Endodermal cell (in vitro differentiated cells): ENCODE results near the gene CAPN11. TPM values are rescaled to one million over a fixed set of nuclear protein-coding genes. Genes with fewer than 3 reads are reported as not detected.
"Not testable (repeated sequence)": the region's sequence is repeated elsewhere in the genome, so short reads cannot be mapped to it uniquely, and the experiment has no call there.

Source experiments
- DNase-seq: peaks from one replicate; pipeline ENCODE4 v3.0.0-alpha.2; 2017
- H3K27ac ChIP-seq: 2 replicates; pipeline ENCODE4 v1.5.1; 2013; ENCODE audit warnings: mild to moderate bottlenecking, low read depth, low read length, moderate library complexity
- H3K27me3 ChIP-seq: 2 replicates; pipeline ENCODE4 v1.6.1; 2013; ENCODE audit warnings: mild to moderate bottlenecking, low read length, moderate library complexity; ENCODE audit not compliant: insufficient read depth, control insufficient read depth, poor library complexity, severe bottlenecking
- H3K36me3 ChIP-seq: 2 replicates; pipeline ENCODE4 v1.7.0; 2013; ENCODE audit warnings: mild to moderate bottlenecking, low read length, moderate library complexity; ENCODE audit not compliant: control insufficient read depth, insufficient read depth
- H3K4me1 ChIP-seq: one replicate; pipeline ENCODE4 v1.7.0; 2013; ENCODE audit warnings: low read length; ENCODE audit not compliant: control insufficient read depth, insufficient read depth
- H3K4me3 ChIP-seq: 2 replicates; pipeline ENCODE4 v1.5.1; 2013; ENCODE audit warnings: mild to moderate bottlenecking, low read length, moderate library complexity
- H3K9ac ChIP-seq: 2 replicates; pipeline ENCODE4 v1.6.1; 2013; ENCODE audit warnings: mild to moderate bottlenecking, low read length, moderate library complexity; ENCODE audit not compliant: poor library complexity, severe bottlenecking; ENCODE audit errors: extremely low read depth
- H3K9me3 ChIP-seq: 2 replicates; pipeline ENCODE4 v1.6.1; 2013; ENCODE audit warnings: mild to moderate bottlenecking, low read length, moderate library complexity; ENCODE audit not compliant: control insufficient read depth
- H3K27ac Mint-ChIP-seq: 2 replicates; pipeline ENCODE4 v1.8.0; 2020; ENCODE audit warnings: mixed read lengths
- H3K27me3 Mint-ChIP-seq: 2 replicates; pipeline ENCODE4 v1.8.0; 2021; ENCODE audit warnings: mild to moderate bottlenecking, mixed read lengths; ENCODE audit not compliant: insufficient read depth
- H3K36me3 Mint-ChIP-seq: 2 replicates; pipeline ENCODE4 v1.8.0; 2020; ENCODE audit warnings: low read depth, mixed read lengths
- H3K4me1 Mint-ChIP-seq: 2 replicates; pipeline ENCODE4 v1.8.0; 2020; ENCODE audit warnings: mixed read lengths
- H3K4me3 Mint-ChIP-seq: 2 replicates; pipeline ENCODE4 v1.8.0; 2020; ENCODE audit warnings: mild to moderate bottlenecking, moderate library complexity, mixed read lengths
- H3K9me3 Mint-ChIP-seq: 2 replicates; pipeline ENCODE4 v1.8.0; 2020; ENCODE audit warnings: mild to moderate bottlenecking, mixed read lengths
- WGBS, 2 experiments: methylation state at CpG; one replicate each; pipeline versions ENCODE4 v1.1.5 to v1.1.7; 2013; ENCODE audit warnings: missing lambda C conversion rate in 2 of 2, mixed read lengths in 1 of 2; ENCODE audit not compliant: insufficient coverage in 1 of 2, insufficient read length in 1 of 2; 5-methylcytosine and 5-hydroxymethylcytosine counted together
- total RNA-seq, 2 donors: library from RNA; stranded (reverse); fragmentation: NEBNext Ultra II Directional in 1 of 2; extraction: Animal tissue kit (Norgen Biotek cat#: 25700) in 1 of 2; gene quantifications; 2 replicates in 1 of 2; 3 replicates in 1 of 2; pipeline ENCODE4 v1.2.1, GENCODE V29; 2021
- TF ChIP-seq, protein P1 (sequence below): fragments of 200-600 bp; sonication (generic); conservative IDR thresholded peaks from 2 replicates; pipeline ENCODE4 v1.5.0; 2021; ENCODE audit warnings: antibody characterized with exemption, mild to moderate bottlenecking

CAPN11 gene
- total RNA-seq, 2 donors from 2014 or later: 0.53 to 1.2 TPM

DNA sequence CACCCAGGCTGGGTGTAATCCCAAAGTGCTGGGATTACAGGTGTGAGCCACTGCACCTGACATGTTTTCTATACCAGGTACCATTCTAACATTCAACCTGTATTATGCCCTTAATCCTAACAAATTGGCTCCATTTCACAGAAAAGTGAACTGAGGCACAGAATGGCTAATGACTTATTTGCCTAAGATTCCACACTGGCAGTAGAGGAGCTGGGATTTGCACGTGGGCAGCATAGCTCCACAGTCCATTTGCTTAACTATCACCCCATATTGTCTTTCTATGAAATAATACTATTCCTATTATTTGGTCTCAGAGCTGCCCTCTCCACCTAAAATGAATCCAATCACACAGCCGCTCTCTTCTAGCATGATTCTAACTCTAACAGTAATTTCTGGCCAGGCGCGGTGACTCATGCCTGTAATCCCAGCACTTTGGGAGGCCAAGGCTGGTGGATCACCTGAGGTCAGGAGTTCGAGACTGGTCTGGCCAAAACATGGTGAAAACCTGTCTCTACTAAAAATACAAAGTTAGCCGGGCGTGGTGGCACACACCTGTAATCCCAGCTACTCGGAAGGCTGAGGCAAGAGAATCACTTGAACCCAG is 34.8 kb downstream of the CAPN11 start:
- no peak overlapping the region for H3K4me3 ChIP-seq
- Mint-ChIP-seq H3K4me3 (no peak overlapping the region), H3K36me3 (no peaks in the 10 kb centered on the region), H3K9me3 (no peaks in the 10 kb centered on the region), H3K4me1 (peaks cover 15% of the 10 kb centered on the region), H3K27me3 (no peaks in the 10 kb centered on the region), H3K27ac (no peak overlapping the region)
- no peaks in the 10 kb centered on the region for H3K4me1 ChIP-seq
- H3K27me3 ChIP-seq: no peaks in the 10 kb centered on the region
- TF ChIP-seq, protein P1, sequence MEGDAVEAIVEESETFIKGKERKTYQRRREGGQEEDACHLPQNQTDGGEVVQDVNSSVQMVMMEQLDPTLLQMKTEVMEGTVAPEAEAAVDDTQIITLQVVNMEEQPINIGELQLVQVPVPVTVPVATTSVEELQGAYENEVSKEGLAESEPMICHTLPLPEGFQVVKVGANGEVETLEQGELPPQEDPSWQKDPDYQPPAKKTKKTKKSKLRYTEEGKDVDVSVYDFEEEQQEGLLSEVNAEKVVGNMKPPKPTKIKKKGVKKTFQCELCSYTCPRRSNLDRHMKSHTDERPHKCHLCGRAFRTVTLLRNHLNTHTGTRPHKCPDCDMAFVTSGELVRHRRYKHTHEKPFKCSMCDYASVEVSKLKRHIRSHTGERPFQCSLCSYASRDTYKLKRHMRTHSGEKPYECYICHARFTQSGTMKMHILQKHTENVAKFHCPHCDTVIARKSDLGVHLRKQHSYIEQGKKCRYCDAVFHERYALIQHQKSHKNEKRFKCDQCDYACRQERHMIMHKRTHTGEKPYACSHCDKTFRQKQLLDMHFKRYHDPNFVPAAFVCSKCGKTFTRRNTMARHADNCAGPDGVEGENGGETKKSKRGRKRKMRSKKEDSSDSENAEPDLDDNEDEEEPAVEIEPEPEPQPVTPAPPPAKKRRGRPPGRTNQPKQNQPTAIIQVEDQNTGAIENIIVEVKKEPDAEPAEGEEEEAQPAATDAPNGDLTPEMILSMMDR: no peak
- no peak for DNase-seq
- H3K9ac ChIP-seq: no peak overlapping the region
- 93 to 96% methylated on average over 7 to 8 of the region's 8 CpGs for WGBS, 2 experiments
- H3K27ac ChIP-seq: no peak overlapping the region
- H3K36me3 ChIP-seq: no peaks in the 10 kb centered on the region
- no peaks in the 10 kb centered on the region for H3K9me3 ChIP-seq

DNA sequence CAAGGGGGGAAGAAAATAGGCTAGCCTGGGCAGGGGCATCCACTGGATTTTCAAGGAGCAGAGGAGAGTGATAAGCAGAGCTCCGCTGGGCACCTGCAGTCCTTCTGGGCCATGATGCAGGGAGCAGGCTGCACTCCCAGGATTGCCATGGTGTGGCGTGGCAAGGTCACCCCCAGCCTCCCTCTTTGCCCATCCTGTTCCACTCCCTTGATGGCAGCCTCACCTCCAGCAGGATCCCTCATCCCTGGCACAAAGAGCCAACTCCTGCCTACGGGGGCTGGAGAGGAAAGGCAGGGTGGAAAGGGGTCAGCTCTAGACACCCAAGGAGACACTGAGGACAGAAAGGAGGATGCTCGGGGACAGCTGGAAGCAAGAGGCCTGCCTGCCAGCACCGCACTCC is 35.7 kb downstream of the CAPN11 start:
- DNase-seq: peak; percentile 35
- Mint-ChIP-seq H3K36me3 (no peaks in the 10 kb centered on the region), H3K27me3 (no peaks in the 10 kb centered on the region), H3K4me3 (no peak overlapping the region), H3K9me3 (no peaks in the 10 kb centered on the region), H3K4me1 (peaks cover 14% of the 10 kb centered on the region), H3K27ac (no peak overlapping the region)
- TF ChIP-seq, protein P1: no peak
- Histone ChIP-seq H3K27me3 (no peaks in the 10 kb centered on the region), H3K4me3 (no peak overlapping the region), H3K27ac (no peak overlapping the region), H3K4me1 (no peaks in the 10 kb centered on the region), H3K9me3 (no peaks in the 10 kb centered on the region), H3K36me3 (no peaks in the 10 kb centered on the region), H3K9ac (no peak overlapping the region)
- WGBS, 2 experiments: 81 to 100% methylated on average over 3 to 5 of the region's 5 CpGs

DNA sequence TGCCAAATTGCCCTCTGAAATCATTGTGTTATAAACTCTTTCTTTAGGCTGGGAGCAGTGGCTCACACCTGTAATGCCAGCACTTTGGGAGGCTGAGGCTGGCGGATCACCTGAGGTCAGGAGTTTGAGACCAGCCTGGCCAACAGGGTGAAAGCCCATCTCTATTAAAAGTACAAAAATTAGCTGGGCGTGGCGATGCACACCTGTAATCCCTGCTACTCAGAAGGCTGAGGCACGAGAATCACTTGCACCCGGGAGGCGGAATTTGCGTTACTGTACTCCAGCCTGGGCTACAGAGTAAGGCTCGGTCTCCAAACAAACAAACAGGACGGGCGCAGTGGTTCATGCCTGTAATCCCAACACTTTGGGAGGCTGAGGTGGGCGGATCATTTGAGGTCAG is 37.7 kb downstream of the CAPN11 start:
- H3K27me3 ChIP-seq, H3K4me1 ChIP-seq, H3K27ac ChIP-seq, H3K9me3 Mint-ChIP-seq, H3K27ac Mint-ChIP-seq, H3K4me3 ChIP-seq, DNase-seq, H3K9me3 ChIP-seq, H3K4me3 Mint-ChIP-seq, H3K9ac ChIP-seq, H3K36me3 ChIP-seq, H3K36me3 Mint-ChIP-seq, H3K27me3 Mint-ChIP-seq: not testable (repeated sequence)
- WGBS, 2 experiments: 94 to 96% methylated on average over 11 of the region's 11 CpGs
- H3K4me1 Mint-ChIP-seq: peaks cover 21% of the 10 kb centered on the region

DNA sequence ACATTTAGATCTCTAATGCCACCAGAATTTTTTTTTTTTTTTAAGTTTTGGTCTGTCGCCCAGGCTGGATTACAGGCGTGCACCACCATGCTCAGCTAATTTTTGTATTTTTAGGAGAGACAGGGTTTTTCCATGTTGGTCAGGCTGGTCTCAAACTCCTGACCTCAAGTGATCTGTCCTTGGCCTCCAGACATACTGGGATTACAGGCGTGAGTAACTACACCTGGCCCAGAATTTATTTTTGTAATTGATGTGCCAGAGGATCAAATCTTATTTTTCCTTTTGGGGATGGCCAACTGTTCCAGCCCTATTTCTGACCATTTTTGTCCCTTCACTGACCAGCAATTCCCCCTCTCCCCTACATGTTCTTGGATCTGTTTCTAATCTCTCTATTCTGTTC is 40.1 kb downstream of the CAPN11 start:
- Mint-ChIP-seq H3K36me3 (no peaks in the 10 kb centered on the region), H3K27ac (peak overlapping the region; percentile 1), H3K27me3 (no peaks in the 10 kb centered on the region), H3K9me3 (no peaks in the 10 kb centered on the region), H3K4me1 (peaks cover 31% of the 10 kb centered on the region), H3K4me3 (no peak overlapping the region)
- H3K27me3 ChIP-seq: no peaks in the 10 kb centered on the region
- TF ChIP-seq, protein P1: no peak
- 93 to 97% methylated on average over 2 to 3 of the region's 3 CpGs for WGBS, 2 experiments
- H3K9me3 ChIP-seq: no peaks in the 10 kb centered on the region
- H3K9ac ChIP-seq: no peak overlapping the region
- no peaks in the 10 kb centered on the region for H3K36me3 ChIP-seq
- no peak for DNase-seq
- H3K27ac ChIP-seq: no peak overlapping the region
- H3K4me1 ChIP-seq: peaks cover 22% of the 10 kb centered on the region
- no peak overlapping the region for H3K4me3 ChIP-seq
